CD14-positive monocyte (primary cell): ENCODE data around the gene CHST11. TPM values are rescaled to one million over a fixed set of nuclear protein-coding genes. Genes with fewer than 3 reads are reported as not detected.
A peak's percentile ranks its signal among the peaks of the same experiment; 100 is the strongest.

Source experiments
- DNase-seq, 3 donors: peaks; one replicate each; pipeline ENCODE4 v3.0.0-alpha.2; 2011 to 2022
- H2AFZ ChIP-seq: 2 replicates; pipeline ENCODE4 v1.6.0; 2012; ENCODE audit warnings: mild to moderate bottlenecking, low read depth, low read length, inconsistent platforms; ENCODE audit not compliant: insufficient read depth, poor library complexity, severe bottlenecking
- H3K27ac ChIP-seq, 2 donors: 1 replicate in 1 of 2; 2 replicates in 1 of 2; pipeline ENCODE4 v1.5.1; 2012 to 2013; ENCODE audit warnings: low read length in 2 of 2, control low read depth in 1 of 2, inconsistent platforms in 1 of 2, low read depth in 1 of 2, mild to moderate bottlenecking in 1 of 2
- H3K27me3 ChIP-seq, 2 donors: one replicate each; pipeline versions ENCODE4 v1.6.0 to v1.6.1; 2011 to 2013; ENCODE audit warnings: low read length in 2 of 2; ENCODE audit not compliant: control insufficient read depth in 2 of 2, insufficient read depth in 2 of 2
- H3K36me3 ChIP-seq, 2 donors: replicated peaks in 1 of 2; 1 replicate in 1 of 2; 2 replicates in 1 of 2; pipeline versions ENCODE4 v1.5.1 to v1.6.1; 2012 to 2013; ENCODE audit warnings: low read length in 2 of 2, control low read depth in 1 of 2, inconsistent platforms in 1 of 2, mild to moderate bottlenecking in 1 of 2; ENCODE audit not compliant: insufficient read depth in 2 of 2, control insufficient read depth in 1 of 2
- H3K4me1 ChIP-seq, 2 donors: 1 replicate in 1 of 2; 2 replicates in 1 of 2; pipeline versions ENCODE4 v1.5.1 to v1.6.1; 2012 to 2013; ENCODE audit warnings: low read length in 2 of 2, control low read depth in 1 of 2, inconsistent platforms in 1 of 2, mild to moderate bottlenecking in 1 of 2, moderate library complexity in 1 of 2; ENCODE audit not compliant: insufficient read depth in 2 of 2, control insufficient read depth in 1 of 2
- H3K4me2 ChIP-seq: replicated peaks from 2 replicates; pipeline ENCODE3; 2012; ENCODE audit warnings: low read length, moderate library complexity, mild to moderate bottlenecking; ENCODE audit not compliant: poor library complexity, severe bottlenecking; ENCODE audit errors: extremely low read depth
- H3K4me3 ChIP-seq, 3 experiments: fragments of 200-600 bp in 1 of 3; sonication (generic) in 1 of 3; replicated peaks in 1 of 3; 1 replicate in 2 of 3; 2 replicates in 1 of 3; pipeline ENCODE4 v1.5.1; 2011 to 2013; ENCODE audit warnings: low read length in 3 of 3, mild to moderate bottlenecking in 3 of 3, control low read depth in 2 of 3, low read depth in 2 of 3, inconsistent platforms in 1 of 3, moderate library complexity in 1 of 3
- H3K79me2 ChIP-seq: 2 replicates; pipeline ENCODE4 v1.6.0; 2012; ENCODE audit warnings: mild to moderate bottlenecking, control low read depth, inconsistent platforms, low read length, moderate library complexity; ENCODE audit not compliant: insufficient read depth
- H3K9ac ChIP-seq: 2 replicates; pipeline ENCODE4 v1.6.0; 2017; ENCODE audit warnings: low read length, mild to moderate bottlenecking; ENCODE audit not compliant: insufficient read depth, poor library complexity, severe bottlenecking
- H3K9me3 ChIP-seq, 2 donors: replicated peaks in 1 of 2; 1 replicate in 1 of 2; 2 replicates in 1 of 2; pipeline versions ENCODE4 v1.5.1 to v1.6.1; 2012 to 2013; ENCODE audit warnings: low read length in 2 of 2, control low read depth in 1 of 2; ENCODE audit not compliant: control insufficient read depth in 1 of 2, insufficient read depth in 1 of 2
- H4K20me1 ChIP-seq: 2 replicates; pipeline ENCODE4 v1.6.0; 2012; ENCODE audit warnings: mild to moderate bottlenecking, low read length, control low read depth, moderate library complexity; ENCODE audit not compliant: insufficient read depth
- H3K27ac Mint-ChIP-seq, 7 donors: one replicate each; pipeline ENCODE4 v1.8.0; 2020; ENCODE audit warnings: mild to moderate bottlenecking in 7 of 7, mixed read lengths in 7 of 7, moderate library complexity in 6 of 7, inconsistent platforms in 2 of 7
- H3K27me3 Mint-ChIP-seq, 3 donors: one replicate each; pipeline ENCODE4 v1.8.0; 2021 to 2022; ENCODE audit warnings: low read depth in 3 of 3, mild to moderate bottlenecking in 3 of 3, mixed read lengths in 3 of 3, moderate library complexity in 3 of 3, inconsistent platforms in 1 of 3
- H3K36me3 Mint-ChIP-seq, 2 donors: one replicate each; pipeline ENCODE4 v1.8.0; 2020; ENCODE audit warnings: mixed read lengths in 2 of 2, inconsistent platforms in 1 of 2, mild to moderate bottlenecking in 1 of 2
- H3K4me1 Mint-ChIP-seq: one replicate; pipeline ENCODE4 v1.8.0; 2020; ENCODE audit warnings: mild to moderate bottlenecking, mixed read lengths
- H3K4me3 Mint-ChIP-seq, 2 donors: one replicate each; pipeline ENCODE4 v1.8.0; 2020; ENCODE audit warnings: mild to moderate bottlenecking in 2 of 2, mixed read lengths in 2 of 2, moderate library complexity in 1 of 2
- H3K9me3 Mint-ChIP-seq, 7 donors: one replicate each; pipeline ENCODE4 v1.8.0; 2020 to 2022; ENCODE audit warnings: mixed read lengths in 7 of 7, mild to moderate bottlenecking in 6 of 7, moderate library complexity in 6 of 7, inconsistent platforms in 2 of 7
- CTCF ChIP-seq: fragments of 200-600 bp; IDR thresholded peaks from one replicate; pipeline ENCODE4 v1.8.0; 2022; ENCODE audit warnings: antibody characterized with exemption, mild to moderate bottlenecking
- WGBS: methylation state at CpG from one replicate; pipeline ENCODE4 v1.1.5; 2013; ENCODE audit warnings: missing lambda C conversion rate; ENCODE audit not compliant: insufficient coverage; 5-methylcytosine and 5-hydroxymethylcytosine counted together
- intact Hi-C, 2 donors: fragments of 100-400 bp; cut with micrococcal nuclease; formaldehyde crosslinking; loops; one replicate each; pipeline versions ENCODE4 v1.15.0 to v1.15.1; 2023
- polyA plus RNA-seq, 3 donors: library from polyadenylated mRNA; depleted of rRNA in 1 of 3; unstranded in 2 of 3; stranded (reverse) in 1 of 3; fragments of 300-500 nt in 2 of 3; fragments of >200 nt in 1 of 3; fragmentation: Illumina TruSeq in 2 of 3; gene quantifications; 1 replicate in 2 of 3; 2 replicates in 1 of 3; pipeline ENCODE4 v1.2.3, GENCODE V29; 2012 to 2021

Gene CHST11
- polyA plus RNA-seq, 3 donors: 44.4 to 66.6 (median 48.4) TPM

DNA sequence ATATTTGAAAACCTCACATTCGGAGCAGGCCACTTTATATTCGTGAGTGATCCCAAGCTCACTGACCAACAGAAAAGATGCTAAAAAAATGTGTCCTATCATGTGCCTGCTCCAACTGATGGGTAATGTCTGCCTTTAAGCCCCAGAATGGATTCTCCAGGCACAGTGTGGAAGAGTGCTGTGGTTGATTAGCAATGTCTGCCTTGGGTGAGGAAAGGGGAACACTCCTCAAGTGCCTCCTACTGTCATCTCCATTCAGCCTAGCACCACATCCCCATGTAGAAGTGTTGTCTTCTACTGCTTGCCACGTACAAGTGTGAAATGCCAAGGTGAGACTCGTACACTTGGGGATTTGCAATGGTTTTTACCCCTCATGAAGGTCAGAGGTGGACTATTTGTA lies 302.0 kb downstream of the CHST11 start:
- H3K4me1 Mint-ChIP-seq: peaks cover 26% of the 10 kb centered on the region
- H3K4me2 ChIP-seq: no peak overlapping the region
- no peak overlapping the region for H3K9ac ChIP-seq
- H2AFZ ChIP-seq: no peak overlapping the region
- H3K36me3 ChIP-seq: peaks cover 23 to 48% of the 10 kb centered on the region in 2 donors
- DNase-seq: no peak
- 100% methylated on average over 4 of the region's 4 CpGs for WGBS
- H3K79me2 ChIP-seq: peaks cover 41% of the 10 kb centered on the region
- no peaks in the 10 kb centered on the region for H3K27me3 ChIP-seq
- peaks cover 1 to 3% (median 2%) of the 10 kb centered on the region in 3 donors for H3K27me3 Mint-ChIP-seq
- peaks cover 90% of the 10 kb centered on the region for H4K20me1 ChIP-seq
- H3K9me3 ChIP-seq: no peaks in the 10 kb centered on the region
- H3K4me3 Mint-ChIP-seq: no peak overlapping the region
- H3K36me3 Mint-ChIP-seq: peaks cover 64 to 77% of the 10 kb centered on the region in 2 donors
- H3K27ac Mint-ChIP-seq: peak overlapping the region in 1 of 7 donors; percentile 7
- TF ChIP-seq CTCF: no peak
- no peak overlapping the region for H3K27ac ChIP-seq
- peaks cover 13 to 15% of the 10 kb centered on the region in 2 donors for H3K4me1 ChIP-seq
- intact Hi-C loops: loop anchor here in 1 of 2 donors (2.0 to 5.0 kb wide), 2 partner anchors 36 to 58 kb away; no protein-coding TSS in a partner anchor
- H3K4me3 ChIP-seq: no peak overlapping the region
- peaks cover 0 to 3% (median 0%) of the 10 kb centered on the region in 7 donors for H3K9me3 Mint-ChIP-seq

DNA sequence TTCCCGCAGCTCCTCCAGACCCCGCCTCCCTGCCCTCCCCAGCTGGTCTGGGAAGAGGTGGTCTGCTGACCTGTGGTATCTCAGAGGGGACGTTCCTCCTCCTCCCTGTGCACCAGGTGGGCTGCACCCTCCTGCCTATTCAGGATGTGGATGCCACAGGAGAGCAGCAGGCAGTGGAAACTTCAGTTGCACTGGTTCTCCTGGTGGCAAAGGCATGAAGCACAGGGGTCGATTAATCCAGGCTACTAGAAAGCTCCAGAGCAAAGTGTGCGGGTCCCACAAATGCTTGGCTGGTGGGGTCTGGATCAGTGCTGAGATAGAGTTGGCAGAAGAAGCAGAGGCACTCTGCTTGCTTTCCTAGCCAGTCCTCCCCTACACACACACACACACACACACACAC lies 304.3 kb downstream of the CHST11 start:
- Histone ChIP-seq H3K4me3 (no peak overlapping the region), H2AFZ (no peak overlapping the region), H4K20me1 (peaks cover 74% of the 10 kb centered on the region), H3K4me2 (no peak overlapping the region), H3K9me3 (no peaks in the 10 kb centered on the region), H3K36me3 (peaks cover 23 to 41% of the 10 kb centered on the region in 2 donors), H3K27ac (no peak overlapping the region), H3K27me3 (no peaks in the 10 kb centered on the region), H3K79me2 (peaks cover 18% of the 10 kb centered on the region), H3K4me1 (peaks cover 26 to 30% of the 10 kb centered on the region in 2 donors), H3K9ac (no peak overlapping the region)
- H3K36me3 Mint-ChIP-seq: peaks cover 53 to 60% of the 10 kb centered on the region in 2 donors
- H3K4me3 Mint-ChIP-seq: no peak overlapping the region
- H3K27ac Mint-ChIP-seq: peak overlapping the region in 2 of 7 donors; percentile 33 to 78
- H3K9me3 Mint-ChIP-seq: peaks cover 0 to 3% (median 0%) of the 10 kb centered on the region in 7 donors
- no peak for DNase-seq
- H3K27me3 Mint-ChIP-seq: peaks cover 5 to 7% (median 7%) of the 10 kb centered on the region in 3 donors
- H3K4me1 Mint-ChIP-seq: peaks cover 40% of the 10 kb centered on the region
- 90% methylated on average over 2 of the region's 5 CpGs for WGBS
- intact Hi-C loops: no loop called here
- TF ChIP-seq CTCF: no peak
